ENCODE data around the gene TNFSF8. TPM values are rescaled to one million over a fixed set of nuclear protein-coding genes. Genes with fewer than 3 reads are reported as not detected.

Gene TNFSF8
- total and polyA plus RNA-seq, 2 of the 8 experiments (the other 6 are each of a cell fraction or from before 2014, with no cell fraction given), result not detected

GRCh38 chr9:114855488-114855887 is 74.9 kb downstream of the TNFSF8 start (continued):
- no peak for TF ChIP-seq CHD7 (IDR thresholded peaks at IDR 0.05; ENCODE audit: insufficient replicate concordance, low read length)
- no peak for TF ChIP-seq EP300 (IDR thresholded peaks at IDR 0.05; ENCODE audit: borderline replicate concordance in 1 of 2, low read depth in 2 of 2, low read length in 2 of 2)
- no peak for TF ChIP-seq BRCA1 (IDR thresholded peaks at IDR 0.05; ENCODE audit: low read depth, low read length)
- no peak for TF ChIP-seq ATF2 (IDR thresholded peaks at IDR 0.05; ENCODE audit: low read length)
- TF ChIP-seq RFX5 (IDR thresholded peaks at IDR 0.05; ENCODE audit: borderline replicate concordance, low read depth, low read length), result no peak
- TF ChIP-seq TCF12 (IDR thresholded peaks at IDR 0.05; ENCODE audit: low read depth, low read length), result no peak
- no peak for TF ChIP-seq SIX5 (IDR thresholded peaks at IDR 0.05; ENCODE audit: low read depth, low read length)
- no peak for TF ChIP-seq EZH2 (IDR thresholded peaks at IDR 0.05; ENCODE audit: low read depth, low read length, severe bottlenecking)
- no peak for TF ChIP-seq YY1 (IDR thresholded peaks at IDR 0.05; ENCODE audit: low read depth, low read length)
- no peak for TF ChIP-seq BCL11A (IDR thresholded peaks at IDR 0.05; ENCODE audit: low read depth in 2 of 2, low read length in 2 of 2)

Data from H1 (cell line).